GM20431 (cell line): ENCODE results near the gene C6orf141.
"Not testable (repeated sequence)": the region's sequence is repeated elsewhere in the genome, so short reads cannot be mapped to it uniquely, and the experiment has no call there.

Experiments
- in situ Hi-C: fragments of 300-500 bp; cut with MseI, MboI; formaldehyde crosslinking; loops from one replicate; pipeline ENCODE4 v1.15.0; 2020; ENCODE audit warnings: low sequenced_read_pairs; ENCODE audit not compliant: unreplicated experiment

The C6orf141 gene

DNA sequence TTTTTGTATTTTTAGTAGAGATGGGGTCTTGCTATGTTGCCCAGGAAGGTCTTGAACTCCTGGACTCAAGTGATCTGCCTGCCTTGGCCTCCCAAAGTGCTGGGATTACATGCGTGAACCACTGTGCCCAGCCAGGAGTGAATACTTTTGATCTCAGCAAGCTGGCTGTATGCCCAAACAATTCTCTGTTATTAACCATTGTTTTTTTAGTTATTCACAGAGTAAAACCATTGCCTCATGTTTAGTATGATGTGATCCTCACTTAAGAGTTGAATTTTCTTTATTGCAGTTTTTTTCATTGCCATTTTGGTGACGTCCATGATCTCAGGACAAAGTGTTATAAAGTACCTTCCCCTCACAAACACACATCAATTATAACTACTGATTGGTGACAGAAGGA is 14.8 kb downstream of the C6orf141 start:
- in situ Hi-C loops, result no loop called here

DNA sequence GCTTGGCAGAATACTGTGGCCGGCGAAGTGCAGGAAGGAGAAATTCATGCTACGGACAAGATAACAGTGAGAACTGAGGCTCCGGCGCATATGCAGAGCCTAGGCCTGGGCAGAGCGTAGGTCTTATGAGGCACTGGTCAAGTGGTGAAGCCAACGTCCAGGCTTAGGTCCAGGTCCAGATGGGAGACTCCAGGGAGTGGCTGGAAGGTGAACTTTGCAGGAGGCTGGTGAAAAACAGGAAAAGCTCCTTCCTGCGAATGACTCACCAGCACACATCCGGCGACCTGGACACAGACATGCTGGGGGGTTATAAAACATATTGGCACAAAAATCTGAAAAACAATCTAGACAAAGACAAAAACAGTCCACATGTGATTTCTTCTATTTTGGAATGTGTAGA is 15.4 kb downstream of the C6orf141 start:
- in situ Hi-C loops, result no loop called here

DNA sequence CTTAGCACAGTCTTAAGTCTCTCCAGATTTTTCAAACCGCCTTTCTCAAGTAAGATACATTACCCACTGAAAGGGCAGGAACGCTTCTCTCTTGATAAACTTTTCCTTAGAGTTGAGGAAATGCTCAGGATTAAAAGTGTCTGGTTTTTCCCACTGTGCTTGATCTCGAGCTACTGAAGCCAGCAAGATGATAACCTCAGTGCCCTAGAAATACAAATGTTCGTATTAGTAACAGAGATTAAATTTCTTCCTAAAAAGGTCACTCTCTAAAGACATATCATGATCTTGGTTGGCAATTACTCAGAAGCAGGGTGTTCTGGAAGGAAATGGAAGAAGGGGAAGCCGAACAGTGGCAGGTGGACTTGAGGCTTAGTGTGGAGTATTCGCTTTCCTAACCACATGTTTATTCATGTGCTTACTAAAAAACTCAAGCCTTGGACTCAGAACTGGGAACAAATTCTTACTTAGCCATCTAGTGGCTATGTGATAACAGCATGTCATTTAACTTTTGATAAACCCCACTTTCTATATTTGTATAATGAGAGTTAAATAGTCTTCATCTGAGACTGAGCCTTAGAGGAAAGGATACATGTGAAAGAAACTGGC is 20.1 kb downstream of the C6orf141 start:
- in situ Hi-C loops, result no loop called here

GRCh38 chr6:49576618-49577017 is 26.1 kb downstream of the C6orf141 start:
- in situ Hi-C loops, result no loop called here

DNA sequence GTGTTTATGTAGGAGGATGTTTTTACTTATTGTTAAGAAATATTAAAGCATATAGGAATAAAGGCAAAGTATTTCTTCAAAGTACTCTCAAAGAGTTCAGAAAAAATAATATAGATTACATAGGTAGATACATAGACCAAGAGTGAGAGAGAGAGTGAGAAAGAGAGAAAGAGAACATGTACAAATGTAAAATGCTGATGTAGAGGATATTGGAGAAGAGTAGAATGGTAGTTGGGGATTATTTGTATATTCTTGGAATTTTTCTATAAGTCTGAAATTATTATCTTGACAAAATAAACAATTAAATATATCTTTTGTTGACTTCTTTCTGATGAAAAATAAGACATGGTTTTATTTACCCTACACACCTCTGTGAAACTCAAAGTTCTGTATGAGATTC is 29.2 kb downstream of the C6orf141 start:
- in situ Hi-C loops, result no loop called here

DNA sequence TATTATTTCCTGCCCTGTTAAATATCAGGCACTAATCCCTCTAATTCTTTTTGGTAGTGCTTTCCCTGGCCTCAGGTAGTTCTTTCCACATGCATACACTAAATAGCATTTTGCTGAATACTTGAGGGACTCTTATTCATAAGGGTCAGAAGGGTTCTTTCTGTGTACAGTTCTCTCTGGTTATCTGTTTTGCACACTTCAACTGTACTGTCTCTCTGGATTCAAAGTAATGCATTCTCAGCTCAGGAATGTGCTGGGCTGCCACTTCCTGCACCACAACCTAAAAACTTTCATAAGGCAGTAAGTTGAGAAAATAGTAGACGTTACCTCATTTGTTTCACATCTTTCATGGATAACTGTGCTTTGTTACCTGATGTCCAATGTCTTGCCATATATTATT is 32.1 kb downstream of the C6orf141 start:
- in situ Hi-C loops, result no loop called here

GRCh38 chr6:49587262-49587661 is 36.8 kb downstream of the C6orf141 start:
- in situ Hi-C loops, result not testable (repeated sequence)
